Fibroblast of the aortic adventitia (primary cell): ENCODE measurements around the gene SOD2. TPM values are rescaled to one million over a fixed set of nuclear protein-coding genes. Genes with fewer than 3 reads are reported as not detected.
"Not testable (repeated sequence)": the region's sequence is repeated elsewhere in the genome, so short reads cannot be mapped to it uniquely, and the experiment has no call there.

Experiments used
- DNase-seq: peaks from one replicate; pipeline ENCODE4 v3.0.0-alpha.2; 2010; ENCODE audit warnings: low read depth
- H3K4me3 ChIP-seq: 2 replicates; pipeline ENCODE4 v1.5.1; 2011; ENCODE audit warnings: low read depth, mild to moderate bottlenecking, control low read depth, low read length, moderate library complexity
- CTCF ChIP-seq: IDR thresholded peaks from 2 replicates; pipeline ENCODE4 v1.5.1; 2011; ENCODE audit warnings: mild to moderate bottlenecking, low read length, control low read depth, inconsistent platforms; ENCODE audit not compliant: insufficient read depth
- total RNA-seq: library from RNA; depleted of rRNA; stranded (reverse); fragments of >200 nt; gene quantifications from 2 replicates; pipeline ENCODE4 v1.2.3, GENCODE V29; 2012; ENCODE audit warnings: low replicate concordance

The SOD2 gene
- total RNA-seq, 1 donor, result 184 TPM

- peak overlapping the region; percentile 80 for H3K4me3 ChIP-seq
- no peak for TF ChIP-seq CTCF
- DNase-seq, result peak; percentile 28
These were observed 36.7 kb upstream of the SOD2 start for GRCh38 chr6:159729598-159730331.

- H3K4me3 ChIP-seq, result peak overlapping the region; percentile 80
- DNase-seq, result peak; percentile 33
- no peak for TF ChIP-seq CTCF
These were observed 35.5 kb upstream of the SOD2 start for GRCh38 chr6:159728531-159728964.

- TF ChIP-seq CTCF, result no peak
- peak overlapping the region; percentile 80 for H3K4me3 ChIP-seq
- DNase-seq, result peak; percentile 35
These were observed 34.8 kb upstream of the SOD2 start for GRCh38 chr6:159727717-159728445.

GRCh38 chr6:159726918-159727716 is 34.1 kb upstream of the SOD2 start, which contains the start of gene WTAP:
Gene WTAP (plus strand): TSS chr6:159727506. CDS start chr6:159736266, 8,760 bp downstream.
- TF ChIP-seq CTCF, result no peak
- DNase-seq, result peak; percentile 90
- peak within 1 kb of the TSS; percentile 85 for H3K4me3 ChIP-seq

GRCh38 chr6:159726255-159726917 is 33.3 kb upstream of the SOD2 start:
- no peak for DNase-seq
- no peak for TF ChIP-seq CTCF
- H3K4me3 ChIP-seq, result peak overlapping the region; percentile 85

GRCh38 chr6:159725208-159725607 is 32.2 kb upstream of the SOD2 start:
- H3K4me3 ChIP-seq, DNase-seq: not testable (repeated sequence)
